Neural progenitor cell (in vitro differentiated cells): ENCODE data around the gene SYCN. TPM values are rescaled to one million over a fixed set of nuclear protein-coding genes. Genes with fewer than 3 reads are reported as not detected.

Experiments used
- DNase-seq: peaks from one replicate; pipeline ENCODE4 v3.0.0-alpha.2; 2016; ENCODE audit warnings: low spot score
- H2AFZ ChIP-seq: fragments of 200-600 bp; sonication (generic); replicated peaks from 2 replicates; pipeline ENCODE4 v1.6.1; 2016; ENCODE audit warnings: antibody characterized with exemption
- H3F3A ChIP-seq: fragments of 200-600 bp; sonication (generic); 2 replicates; pipeline ENCODE4 v1.6.1; 2016; ENCODE audit warnings: antibody characterized with exemption, low read depth
- H3K27ac ChIP-seq: fragments of 200-600 bp; sonication (generic); 2 replicates; pipeline ENCODE4 v1.5.1; 2016; ENCODE audit warnings: mild to moderate bottlenecking
- H3K27me3 ChIP-seq: fragments of 200-600 bp; sonication (generic); 2 replicates; pipeline ENCODE4 v1.6.1; 2016; ENCODE audit warnings: mild to moderate bottlenecking, moderate library complexity
- H3K36me3 ChIP-seq: fragments of 200-600 bp; sonication (generic); 2 replicates; pipeline ENCODE4 v1.5.1; 2016
- H3K4me1 ChIP-seq: fragments of 200-600 bp; sonication (generic); 2 replicates; pipeline ENCODE4 v1.6.1; 2016; ENCODE audit warnings: mixed run types
- H3K4me2 ChIP-seq: fragments of 200-600 bp; sonication (generic); 2 replicates; pipeline ENCODE4 v1.6.1; 2016
- H3K4me3 ChIP-seq: fragments of 200-600 bp; sonication (generic); 2 replicates; pipeline ENCODE4 v1.5.1; 2016
- H3K79me2 ChIP-seq: fragments of 200-600 bp; sonication (generic); 2 replicates; pipeline ENCODE4 v1.6.1; 2016; ENCODE audit warnings: low read depth
- H3K9ac ChIP-seq: fragments of 200-600 bp; sonication (generic); 2 replicates; pipeline ENCODE4 v1.6.1; 2016
- H3K9me3 ChIP-seq: fragments of 200-600 bp; sonication (generic); 2 replicates; pipeline ENCODE4 v1.5.1; 2016; ENCODE audit warnings: low read depth
- H4K20me1 ChIP-seq: fragments of 200-600 bp; sonication (generic); 2 replicates; pipeline ENCODE4 v1.6.1; 2016; ENCODE audit warnings: low read depth
- H3K27ac Mint-ChIP-seq: 3 replicates; pipeline ENCODE4 v1.8.0; 2021; ENCODE audit warnings: mixed read lengths
- H3K27me3 Mint-ChIP-seq: 2 replicates; pipeline ENCODE4 v1.8.0; 2022; ENCODE audit warnings: low read depth, mild to moderate bottlenecking, inconsistent platforms, moderate library complexity, mixed read lengths; ENCODE audit not compliant: insufficient read depth
- H3K36me3 Mint-ChIP-seq: 3 replicates; pipeline ENCODE4 v1.8.0; 2021; ENCODE audit warnings: mixed read lengths
- H3K4me1 Mint-ChIP-seq: 3 replicates; pipeline ENCODE4 v1.8.0; 2021; ENCODE audit warnings: mixed read lengths
- H3K4me3 Mint-ChIP-seq: 3 replicates; pipeline ENCODE4 v1.8.0; 2021; ENCODE audit warnings: mild to moderate bottlenecking, moderate library complexity, mixed read lengths
- H3K9me3 Mint-ChIP-seq: 3 replicates; pipeline ENCODE4 v1.8.0; 2020; ENCODE audit warnings: mixed read lengths
- CTCF ChIP-seq: fragments of 200-600 bp; sonication (generic); IDR thresholded peaks from 2 replicates; pipeline ENCODE4 v1.5.1; 2017; ENCODE audit warnings: antibody characterized with exemption, mild to moderate bottlenecking
- EZH2 ChIP-seq: fragments of 200-600 bp; sonication (generic); IDR thresholded peaks from 2 replicates; pipeline ENCODE4 v1.6.1; 2017; ENCODE audit warnings: antibody characterized with exemption, mild to moderate bottlenecking, moderate library complexity
- EZH2phosphoT487 ChIP-seq: fragments of 200-600 bp; sonication (generic); IDR thresholded peaks from 2 replicates; pipeline ENCODE4 v1.6.1; 2017; ENCODE audit warnings: antibody characterized with exemption
- total RNA-seq: library from RNA; depleted of rRNA; stranded (reverse); fragments of >200 nt; gene quantifications from 2 replicates; pipeline ENCODE4 v1.2.3, GENCODE V29; 2015; ENCODE audit warnings: low replicate concordance

The SYCN gene
- total RNA-seq, 1 donor from 2014 or later: not detected

DNA sequence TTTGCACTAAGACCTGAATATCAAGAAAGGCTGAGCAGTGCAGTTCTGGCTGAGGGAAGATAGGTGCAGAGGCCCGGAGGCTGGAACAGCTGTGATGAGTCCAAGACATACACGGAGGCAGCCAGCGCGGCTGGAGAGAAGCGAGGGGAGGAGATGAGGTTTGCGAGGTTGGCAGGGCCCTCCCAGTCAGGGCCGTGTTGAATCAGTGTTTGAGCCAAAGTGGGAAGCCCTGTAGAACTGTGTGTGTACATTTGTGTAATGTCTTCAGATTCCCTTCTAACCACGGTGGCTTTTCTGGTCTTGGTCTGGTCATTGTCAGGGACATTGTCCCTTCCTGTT is 43.6 kb downstream of the SYCN start:
- H3K79me2 ChIP-seq: peaks cover 50% of the 10 kb centered on the region
- H3F3A ChIP-seq: no peaks in the 10 kb centered on the region
- no peak overlapping the region for H3K27ac ChIP-seq
- Mint-ChIP-seq H3K9me3 (no peaks in the 10 kb centered on the region), H3K4me3 (no peak overlapping the region), H3K27ac (peak overlapping the region; percentile 59), H3K36me3 (no peaks in the 10 kb centered on the region), H3K27me3 (no peaks in the 10 kb centered on the region), H3K4me1 (peaks cover 25% of the 10 kb centered on the region)
- DNase-seq: no peak
- no peak overlapping the region for H3K4me2 ChIP-seq
- H3K36me3 ChIP-seq: no peaks in the 10 kb centered on the region
- H3K27me3 ChIP-seq: no peaks in the 10 kb centered on the region
- H3K9ac ChIP-seq: no peak overlapping the region
- TF ChIP-seq CTCF (no peak), EZH2 (no peak), EZH2phosphoT487 (no peak)
- H4K20me1 ChIP-seq: peaks cover 86% of the 10 kb centered on the region
- no peak overlapping the region for H2AFZ ChIP-seq
- no peaks in the 10 kb centered on the region for H3K9me3 ChIP-seq
- peaks cover 10% of the 10 kb centered on the region for H3K4me1 ChIP-seq
- no peak overlapping the region for H3K4me3 ChIP-seq

DNA sequence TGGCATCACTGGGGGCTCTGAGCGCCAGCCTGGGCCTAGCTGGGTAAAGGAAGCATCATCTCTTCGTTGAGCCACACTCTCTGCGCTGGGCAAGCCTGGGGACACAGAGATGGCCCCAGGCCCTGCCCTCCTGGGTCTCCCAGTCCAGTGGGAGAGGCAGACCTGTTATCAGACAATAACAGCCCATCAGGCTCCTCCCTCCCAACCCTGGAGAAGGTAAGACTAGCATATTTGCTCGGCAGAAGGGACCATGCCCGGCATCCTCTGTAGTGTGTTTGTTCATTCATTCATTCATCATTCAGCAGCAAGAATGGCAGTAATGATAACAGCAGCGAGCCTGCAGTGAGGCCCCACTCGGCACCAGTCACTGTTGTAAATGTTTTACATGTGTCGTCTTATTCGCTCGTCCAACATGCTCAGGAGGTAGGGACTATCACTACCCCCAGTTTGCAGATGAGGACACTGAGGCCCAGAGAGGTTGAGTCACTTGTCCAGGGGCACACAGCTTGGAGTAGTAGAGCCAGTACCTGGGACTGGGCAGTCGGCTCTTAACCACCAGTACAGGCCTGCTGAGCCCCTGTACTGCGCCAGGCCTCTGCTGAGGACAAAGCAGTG is 45.3 kb downstream of the SYCN start:
- Mint-ChIP-seq H3K4me3 (no peak overlapping the region), H3K9me3 (no peaks in the 10 kb centered on the region), H3K4me1 (peaks cover 29% of the 10 kb centered on the region), H3K36me3 (peaks cover 5% of the 10 kb centered on the region), H3K27me3 (no peaks in the 10 kb centered on the region), H3K27ac (no peak overlapping the region)
- H3K27ac ChIP-seq: no peak overlapping the region
- H4K20me1 ChIP-seq: peaks cover 96% of the 10 kb centered on the region
- no peak overlapping the region for H3K9ac ChIP-seq
- no peaks in the 10 kb centered on the region for H3K27me3 ChIP-seq
- H3K4me3 ChIP-seq: no peak overlapping the region
- no peak overlapping the region for H2AFZ ChIP-seq
- H3K79me2 ChIP-seq: peaks cover 61% of the 10 kb centered on the region
- no peak for DNase-seq
- no peak overlapping the region for H3K4me2 ChIP-seq
- peaks cover 15% of the 10 kb centered on the region for H3K4me1 ChIP-seq
- H3K36me3 ChIP-seq: no peaks in the 10 kb centered on the region
- no peaks in the 10 kb centered on the region for H3K9me3 ChIP-seq
- no peaks in the 10 kb centered on the region for H3F3A ChIP-seq
- TF ChIP-seq CTCF: no peak
- TF ChIP-seq EZH2phosphoT487: no peak

GRCh38 chr19:39157997-39158389 is 46.1 kb downstream of the SYCN start:
- Histone ChIP-seq H3K27ac (no peak overlapping the region), H3K27me3 (no peaks in the 10 kb centered on the region), H3K79me2 (peaks cover 66% of the 10 kb centered on the region), H3K9ac (no peak overlapping the region), H3F3A (no peaks in the 10 kb centered on the region), H2AFZ (no peak overlapping the region), H3K4me2 (no peak overlapping the region), H3K9me3 (no peaks in the 10 kb centered on the region), H3K4me1 (peaks cover 13% of the 10 kb centered on the region), H3K4me3 (no peak overlapping the region), H4K20me1 (peaks cover 92% of the 10 kb centered on the region), H3K36me3 (no peaks in the 10 kb centered on the region)
- Mint-ChIP-seq H3K4me3 (no peak overlapping the region), H3K36me3 (peaks cover 5% of the 10 kb centered on the region), H3K27me3 (no peaks in the 10 kb centered on the region), H3K9me3 (no peaks in the 10 kb centered on the region), H3K4me1 (peaks cover 26% of the 10 kb centered on the region), H3K27ac (peak overlapping the region; percentile 19)
- TF ChIP-seq CTCF: no peak
- no peak for TF ChIP-seq EZH2phosphoT487
- no peak for TF ChIP-seq EZH2
- DNase-seq: no peak
